Smooth muscle cell of trachea (primary cell): Measurements from ENCODE around the gene SLC13A2. TPM values are rescaled to one million over a fixed set of nuclear protein-coding genes. Genes with fewer than 3 reads are reported as not detected.

Experiments used
- total RNA-seq: library from RNA; depleted of rRNA; stranded (reverse); fragments of >200 nt; gene quantifications from 2 replicates; pipeline ENCODE4 v1.2.1, GENCODE V29; 2014

Gene SLC13A2
- not detected in 2 replicates for total RNA-seq

GRCh38 chr17:28473542-28473941 is at the start of gene SLC13A2:
SLC13A2 (plus strand) TSS chr17:28473644; CDS start chr17:28473713, 69 bp downstream.

GRCh38 chr17:28505986-28506665 is 32.7 kb downstream of the SLC13A2 start, which contains the start of gene FOXN1:
FOXN1 (plus strand) TSS chr17:28506348; CDS start chr17:28523970, 17,622 bp downstream.

Other genes starting within 250 kb of the SLC13A2 start
- 13.1 and 29.4 TPM in 2 replicates for gene TMEM97, start 154.4 kb upstream of the SLC13A2 start, total RNA-seq
- 49.0 and 52.6 TPM in 2 replicates for gene IFT20, start 138.2 kb upstream of the SLC13A2 start, total RNA-seq
- gene TNFAIP1, start 137.9 kb upstream of the SLC13A2 start, total RNA-seq = 17.3 and 28.0 TPM in 2 replicates
- gene POLDIP2, start 116.1 kb upstream of the SLC13A2 start, total RNA-seq = 95.6 and 104 TPM in 2 replicates
- not detected in 2 replicates for gene SEBOX, start 108.4 kb upstream of the SLC13A2 start, total RNA-seq
- 0.33 TPM in 1 of 2 replicates, not detected in the other for gene VTN, start 103.3 kb upstream of the SLC13A2 start, total RNA-seq
- gene SARM1, start 102.0 kb upstream of the SLC13A2 start, total RNA-seq = 6.1 and 9.4 TPM in 2 replicates
- gene SLC46A1, start 67.4 kb upstream of the SLC13A2 start, total RNA-seq = 3.2 and 8.1 TPM in 2 replicates
- gene FOXN1, start 32.7 kb downstream of the SLC13A2 start, total RNA-seq = not detected in 2 replicates
- gene UNC119, start 79.0 kb downstream of the SLC13A2 start, total RNA-seq = 18.0 and 43.2 TPM in 2 replicates
- gene PIGS, start 97.9 kb downstream of the SLC13A2 start, total RNA-seq = 61.2 and 78.9 TPM in 2 replicates
- gene ALDOC, start 103.3 kb downstream of the SLC13A2 start, total RNA-seq = 72.4 and 98.9 TPM in 2 replicates
- 5.6 and 46.1 TPM in 2 replicates for gene SPAG5, start 125.4 kb downstream of the SLC13A2 start, total RNA-seq
- gene RSKR, start 140.5 kb downstream of the SLC13A2 start, total RNA-seq = 5.1 and 5.8 TPM in 2 replicates
- gene BLTP2, start 171.5 kb downstream of the SLC13A2 start, total RNA-seq = 154 and 173 TPM in 2 replicates
- 49.8 and 56.4 TPM in 2 replicates for gene SDF2, start 188.3 kb downstream of the SLC13A2 start, total RNA-seq
- 55.9 and 59.9 TPM in 2 replicates for gene SUPT6H, start 188.6 kb downstream of the SLC13A2 start, total RNA-seq
- 1.9 and 3.1 TPM in 2 replicates for gene PROCA1, start 238.2 kb downstream of the SLC13A2 start, total RNA-seq
- gene RAB34, start 244.2 kb downstream of the SLC13A2 start, total RNA-seq = 239 and 240 TPM in 2 replicates
- gene RPL23A, start 246.3 kb downstream of the SLC13A2 start, total RNA-seq = 437 and 574 TPM in 2 replicates